ENCODE data around the gene DLG4.

DLG4 gene

GRCh38 chr17:7229504-7229903 is 9.9 kb upstream of the DLG4 start:
- no peak for DNase-seq (ENCODE audit: low read depth in 3 of 3)

GRCh38 chr17:7228920-7229319 is 9.3 kb upstream of the DLG4 start:
- no peak for DNase-seq (ENCODE audit: low read depth in 3 of 3)

GRCh38 chr17:7226721-7227710 is 7.4 kb upstream of the DLG4 start:
- no peak for DNase-seq (ENCODE audit: low read depth in 3 of 3)

GRCh38 chr17:7225711-7226331 is 6.2 kb upstream of the DLG4 start:
- DNase-seq (ENCODE audit: low read depth in 3 of 3), result no peak

- no peak for DNase-seq (ENCODE audit: low read depth in 3 of 3)
These were observed 5.0 kb upstream of the DLG4 start for GRCh38 chr17:7224661-7225111.

- DNase-seq (ENCODE audit: low read depth in 3 of 3), result no peak
These were observed 4.5 kb upstream of the DLG4 start for GRCh38 chr17:7224110-7224509.

- no peak for DNase-seq (ENCODE audit: low read depth in 3 of 3)
These were observed 3.7 kb upstream of the DLG4 start for GRCh38 chr17:7223375-7223774.

- DNase-seq (ENCODE audit: low read depth in 3 of 3), result no peak
These were observed 3.3 kb upstream of the DLG4 start for GRCh38 chr17:7222972-7223292.

GRCh38 chr17:7222093-7222971 is 2.7 kb upstream of the DLG4 start:
- no peak for DNase-seq (ENCODE audit: low read depth in 3 of 3)

GRCh38 chr17:7221278-7222092 is 1.8 kb upstream of the DLG4 start:
- DNase-seq (ENCODE audit: low read depth in 3 of 3), result no peak

GRCh38 chr17:7220593-7221277 is 1.1 kb upstream of the DLG4 start:
- peak in 2 of 3 experiments; percentile 33 to 47 for DNase-seq (ENCODE audit: low read depth in 3 of 3)

GRCh38 chr17:7219229-7219811 is 316 bp downstream of the DLG4 start:
- DNase-seq (ENCODE audit: low read depth in 3 of 3), result no peak

GRCh38 chr17:7218758-7219157 is 878 bp downstream of the DLG4 start:
- no peak for DNase-seq (ENCODE audit: low read depth in 3 of 3)

GRCh38 chr17:7218166-7218565 is 1.5 kb downstream of the DLG4 start:
- no peak for DNase-seq (ENCODE audit: low read depth in 3 of 3)

GRCh38 chr17:7217113-7217987 is 2.3 kb downstream of the DLG4 start:
- DNase-seq (ENCODE audit: low read depth in 3 of 3), result no peak

GRCh38 chr17:7216242-7217112 is 3.2 kb downstream of the DLG4 start:
- no peak for DNase-seq (ENCODE audit: low read depth in 3 of 3)

- DNase-seq (ENCODE audit: low read depth in 3 of 3), result no peak
These were observed 3.9 kb downstream of the DLG4 start for GRCh38 chr17:7215652-7216180.

- DNase-seq (ENCODE audit: low read depth in 3 of 3), result no peak
These were observed 4.4 kb downstream of the DLG4 start for GRCh38 chr17:7215136-7215638.
